Lung (tissue), 12 donors: ENCODE data around the gene DZIP1. TPM values are rescaled to one million over a fixed set of nuclear protein-coding genes. Genes with fewer than 3 reads are reported as not detected.

Experiments
- ATAC-seq: fragments of 200-7000 bp; cut with Tn5 transposase; one replicate; pipeline ENCODE4 v1.9.1; 2020; ENCODE audit warnings: moderate number of reproducible peaks; ENCODE audit not compliant: insufficient read depth, low FRiP score
- DNase-seq, 3 donors: peaks; one replicate each; pipeline ENCODE4 v3.0.0-alpha.2; 2013 to 2017
- H3K27ac ChIP-seq, 2 donors: one replicate each; pipeline ENCODE4 v1.5.1; 2013; ENCODE audit warnings: mild to moderate bottlenecking in 2 of 2, moderate library complexity in 2 of 2, control low read depth in 1 of 2, inconsistent platforms in 1 of 2, low read depth in 1 of 2, low read length in 1 of 2
- H3K27me3 ChIP-seq, 3 donors: one replicate each; pipeline ENCODE4 v1.5.1; 2013; ENCODE audit warnings: low read length in 2 of 3; ENCODE audit not compliant: control insufficient read depth in 3 of 3, insufficient read depth in 3 of 3
- H3K36me3 ChIP-seq, 4 donors: one replicate each; pipeline ENCODE4 v1.5.1; 2013; ENCODE audit warnings: low read length in 4 of 4, mild to moderate bottlenecking in 1 of 4, moderate library complexity in 1 of 4; ENCODE audit not compliant: control insufficient read depth in 4 of 4, insufficient read depth in 4 of 4
- H3K4me1 ChIP-seq, 5 donors: one replicate each; pipeline ENCODE4 v1.5.1; 2013; ENCODE audit warnings: low read length in 5 of 5, mild to moderate bottlenecking in 2 of 5, moderate library complexity in 1 of 5; ENCODE audit not compliant: control insufficient read depth in 5 of 5, insufficient read depth in 5 of 5
- H3K4me3 ChIP-seq: one replicate; pipeline ENCODE4 v1.5.1; 2013; ENCODE audit warnings: mild to moderate bottlenecking, control low read depth, moderate library complexity
- H3K9ac ChIP-seq, 2 donors: one replicate each; pipeline ENCODE4 v1.5.1; 2013; ENCODE audit warnings: low read length in 2 of 2, control low read depth in 1 of 2; ENCODE audit not compliant: insufficient read depth in 1 of 2
- H3K9me3 ChIP-seq, 4 donors: one replicate each; pipeline ENCODE4 v1.5.1; 2013; ENCODE audit warnings: low read length in 3 of 4, mild to moderate bottlenecking in 1 of 4, moderate library complexity in 1 of 4; ENCODE audit not compliant: control insufficient read depth in 4 of 4, insufficient read depth in 3 of 4
- WGBS, 2 donors: extraction: QIAGEN DNeasy Blood & Tissue Kit; methylation state at CpG; one replicate each; pipeline ENCODE4 v1.1.7; 2013; 5-methylcytosine and 5-hydroxymethylcytosine counted together
- polyA plus RNA-seq, 2 donors: library from polyadenylated mRNA; stranded (reverse); fragments of 200-250 nt; gene quantifications; one replicate each; pipeline ENCODE4 v1.2.1, GENCODE V29; 2013
- total RNA-seq, 2 donors: library from RNA; depleted of rRNA in 1 of 2; stranded (reverse); fragments of >200 nt in 1 of 2; gene quantifications; one replicate each; pipeline ENCODE4 v1.2.1, GENCODE V29; 2014 to 2021
- TF ChIP-seq, protein P1 (sequence below): IDR thresholded peaks from 2 replicates; pipeline ENCODE4 v1.5.1; 2012; ENCODE audit warnings: mild to moderate bottlenecking; ENCODE audit errors: control extremely low read depth, extremely low read depth
- donor health status: control.
- donor health status: control.
- donor health status: Bipolar disorder and iron deficiency.
- donor health status: healthy.
- donor health status: DM: yes; HTN: yes; CAD: no.

DZIP1 gene
- total and polyA plus RNA-seq, 4 donors: 3.9 to 26.4 (median 7.7) TPM

DNA sequence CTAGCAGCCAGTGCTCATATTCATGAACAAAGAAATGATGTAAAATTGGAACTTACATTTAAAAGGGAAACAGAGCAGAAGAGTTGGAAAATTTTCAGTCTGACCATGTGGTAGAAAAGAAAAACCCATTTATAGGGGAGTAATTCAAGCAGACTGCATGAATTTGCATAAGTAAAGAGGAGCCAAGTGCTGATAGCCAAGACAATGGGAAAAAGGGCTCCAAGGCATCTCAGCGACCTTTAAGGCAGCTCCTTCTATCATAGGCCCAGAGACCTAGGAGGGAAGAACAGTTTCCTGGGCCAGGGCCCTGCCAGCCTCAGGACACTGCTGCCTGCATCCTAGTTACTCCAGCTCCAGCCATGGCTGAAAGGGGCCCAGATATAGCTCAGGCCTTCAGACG lies 39.9 kb upstream of the DZIP1 start:
- DNase-seq (no peak), ATAC-seq (no peak)
- Histone ChIP-seq H3K36me3 (no peaks in the 10 kb centered on the region), H3K27me3 (no peaks in the 10 kb centered on the region), H3K9ac (no peak overlapping the region), H3K4me1 (peaks cover 0 to 8% (median 6%) of the 10 kb centered on the region in 5 donors), H3K9me3 (peaks cover 0 to 4% (median 0%) of the 10 kb centered on the region in 4 donors), H3K27ac (peak overlapping the region in 1 of 2 donors; percentile 20), H3K4me3 (no peak overlapping the region)
- TF ChIP-seq, protein P1, sequence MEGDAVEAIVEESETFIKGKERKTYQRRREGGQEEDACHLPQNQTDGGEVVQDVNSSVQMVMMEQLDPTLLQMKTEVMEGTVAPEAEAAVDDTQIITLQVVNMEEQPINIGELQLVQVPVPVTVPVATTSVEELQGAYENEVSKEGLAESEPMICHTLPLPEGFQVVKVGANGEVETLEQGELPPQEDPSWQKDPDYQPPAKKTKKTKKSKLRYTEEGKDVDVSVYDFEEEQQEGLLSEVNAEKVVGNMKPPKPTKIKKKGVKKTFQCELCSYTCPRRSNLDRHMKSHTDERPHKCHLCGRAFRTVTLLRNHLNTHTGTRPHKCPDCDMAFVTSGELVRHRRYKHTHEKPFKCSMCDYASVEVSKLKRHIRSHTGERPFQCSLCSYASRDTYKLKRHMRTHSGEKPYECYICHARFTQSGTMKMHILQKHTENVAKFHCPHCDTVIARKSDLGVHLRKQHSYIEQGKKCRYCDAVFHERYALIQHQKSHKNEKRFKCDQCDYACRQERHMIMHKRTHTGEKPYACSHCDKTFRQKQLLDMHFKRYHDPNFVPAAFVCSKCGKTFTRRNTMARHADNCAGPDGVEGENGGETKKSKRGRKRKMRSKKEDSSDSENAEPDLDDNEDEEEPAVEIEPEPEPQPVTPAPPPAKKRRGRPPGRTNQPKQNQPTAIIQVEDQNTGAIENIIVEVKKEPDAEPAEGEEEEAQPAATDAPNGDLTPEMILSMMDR: no peak
- WGBS, 2 donors: 86 to 95% methylated on average over 2 of the region's 2 CpGs

GRCh38 chr13:95679722-95680121 lies 35.2 kb upstream of the DZIP1 start:
- Histone ChIP-seq H3K36me3 (no peaks in the 10 kb centered on the region), H3K9ac (no peak overlapping the region), H3K9me3 (no peaks in the 10 kb centered on the region), H3K4me1 (peaks cover 3 to 35% (median 4%) of the 10 kb centered on the region in 5 donors), H3K27ac (no peak overlapping the region), H3K4me3 (no peak overlapping the region), H3K27me3 (no peaks in the 10 kb centered on the region)
- no peak for DNase-seq
- TF ChIP-seq, protein P1: no peak
- ATAC-seq: no peak
- WGBS, 2 donors: 46 to 62% methylated on average over 2 of the region's 2 CpGs

- TF ChIP-seq, protein P1: no peak
- no peaks in the 10 kb centered on the region for H3K27me3 ChIP-seq
- no peak overlapping the region for H3K27ac ChIP-seq
- no peak for ATAC-seq
- no peaks in the 10 kb centered on the region for H3K36me3 ChIP-seq
- no peak overlapping the region for H3K9ac ChIP-seq
- no peaks in the 10 kb centered on the region for H3K9me3 ChIP-seq
- no peak overlapping the region for H3K4me3 ChIP-seq
- DNase-seq: no peak
- peaks cover 2 to 35% (median 4%) of the 10 kb centered on the region in 5 donors for H3K4me1 ChIP-seq
- 75 to 77% methylated on average over 4 of the region's 4 CpGs for WGBS, 2 donors
Measured at GRCh38 chr13:95678967-95679366, 34.5 kb upstream of the DZIP1 start.
